NCI-H2196 treated with DMSO at 0.1 percent for 48 hours (cell line): ENCODE data around the gene TMSB4X.
"Not testable (repeated sequence)": the region's sequence is repeated elsewhere in the genome, so short reads cannot be mapped to it uniquely, and the experiment has no call there.

ENCODE experiments used
- DNase-seq: peaks from one replicate; lab custom pipeline; 2025; ENCODE audit not compliant: unreplicated experiment; lab: John Stamatoyannopoulos, UW

The TMSB4X gene

GRCh38 chrX:12975991-12976558 is 1.2 kb downstream of the TMSB4X start:
- DNase-seq, result no peak

- DNase-seq, result not testable (repeated sequence)
Measured at GRCh38 chrX:12976819-12977732, 2.2 kb downstream of the TMSB4X start.

GRCh38 chrX:12977761-12978204 is 2.9 kb downstream of the TMSB4X start:
- no peak for DNase-seq

GRCh38 chrX:12978205-12979025 is 3.5 kb downstream of the TMSB4X start:
- no peak for DNase-seq

GRCh38 chrX:12979026-12979607 is 4.2 kb downstream of the TMSB4X start:
- DNase-seq, result no peak

GRCh38 chrX:12979616-12980015 is 4.7 kb downstream of the TMSB4X start:
- DNase-seq, result no peak

GRCh38 chrX:12980039-12980438 is 5.1 kb downstream of the TMSB4X start:
- not testable (repeated sequence) for DNase-seq

GRCh38 chrX:12981880-12982279 is 7.0 kb downstream of the TMSB4X start:
- no peak for DNase-seq

- DNase-seq, result peak; percentile 25
Measured at GRCh38 chrX:12984603-12985319, 9.9 kb downstream of the TMSB4X start.

- no peak for DNase-seq
Measured at GRCh38 chrX:12985331-12985730, 10.4 kb downstream of the TMSB4X start.

- no peak for DNase-seq
Measured at GRCh38 chrX:12986164-12986779, 11.4 kb downstream of the TMSB4X start.

- DNase-seq, result no peak
Measured at GRCh38 chrX:12986886-12987285, 12.0 kb downstream of the TMSB4X start.

- DNase-seq, result no peak
Measured at GRCh38 chrX:12987340-12987739, 12.4 kb downstream of the TMSB4X start.

- DNase-seq, result no peak
Measured at GRCh38 chrX:12987900-12988594, 13.1 kb downstream of the TMSB4X start.

GRCh38 chrX:12988797-12989196 is 13.9 kb downstream of the TMSB4X start:
- DNase-seq, result peak; percentile 57

- no peak for DNase-seq
Measured at GRCh38 chrX:12989461-12989860, 14.6 kb downstream of the TMSB4X start.

- DNase-seq, result no peak
Measured at GRCh38 chrX:12991575-12991974, 16.7 kb downstream of the TMSB4X start.

GRCh38 chrX:12992544-12993118 is 17.7 kb downstream of the TMSB4X start:
- no peak for DNase-seq

- no peak for DNase-seq
Measured at GRCh38 chrX:12993826-12994225, 18.9 kb downstream of the TMSB4X start.
